SU-DHL-6 (cell line): ENCODE data around the gene NEBL.

Experiments
- H2AFZ ChIP-seq: fragments of 200-600 bp; sonication (generic); 2 replicates; pipeline ENCODE4 v1.6.1; 2014; ENCODE audit warnings: low read depth, mild to moderate bottlenecking, moderate library complexity, mixed read lengths, antibody characterized with exemption, low read length; ENCODE audit not compliant: severe bottlenecking
- H3F3A ChIP-seq: fragments of 200-600 bp; shearing (Covaris generic); 2 replicates; pipeline ENCODE4 v1.6.0; 2016; ENCODE audit warnings: antibody characterized with exemption, mild to moderate bottlenecking; ENCODE audit not compliant: insufficient read depth
- H3K27ac ChIP-seq: fragments of 200-600 bp; sonication (generic); 2 replicates; pipeline ENCODE4 v1.5.1; 2016; ENCODE audit warnings: low read depth, mild to moderate bottlenecking, low read length, moderate library complexity, mixed read lengths
- H3K27me3 ChIP-seq: fragments of 200-600 bp; sonication (generic), shearing (Covaris generic); 2 replicates; pipeline ENCODE4 v1.6.0; 2014; ENCODE audit warnings: mild to moderate bottlenecking, low read length
- H3K36me3 ChIP-seq: fragments of 200-600 bp; sonication (generic); 2 replicates; pipeline ENCODE4 v1.6.1; 2014; ENCODE audit warnings: mild to moderate bottlenecking, low read length, mixed read lengths
- H3K4me2 ChIP-seq: fragments of 300-600, 200-600 bp; shearing (Covaris generic), sonication (generic); 2 replicates; pipeline ENCODE4 v1.6.0; 2014; ENCODE audit warnings: low read length, low read depth, mild to moderate bottlenecking; ENCODE audit not compliant: poor library complexity, severe bottlenecking
- H3K4me3 ChIP-seq: fragments of 200-600 bp; sonication (generic); 2 replicates; pipeline ENCODE4 v1.5.1; 2014; ENCODE audit warnings: antibody characterized with exemption, low read length, mild to moderate bottlenecking, mixed read lengths; ENCODE audit not compliant: insufficient read depth, poor library complexity, severe bottlenecking
- H3K79me2 ChIP-seq: fragments of 200-600 bp; sonication (generic); 2 replicates; pipeline ENCODE4 v1.6.1; 2014; ENCODE audit warnings: mild to moderate bottlenecking, low read length, moderate library complexity; ENCODE audit not compliant: insufficient read depth
- H3K9ac ChIP-seq: fragments of 200-600 bp; sonication (generic); 2 replicates; pipeline ENCODE4 v1.7.0; 2014; ENCODE audit warnings: mild to moderate bottlenecking, low read length
- H3K9me2 ChIP-seq: fragments of 200-600 bp; sonication (generic); replicated peaks from 2 replicates; pipeline ENCODE4 v1.6.1; 2014; ENCODE audit warnings: low read length; ENCODE audit not compliant: insufficient read depth
- H3K9me3 ChIP-seq: fragments of 200-600 bp; sonication (generic); 2 replicates; pipeline ENCODE4 v1.6.1; 2014; ENCODE audit warnings: low read length, mixed read lengths; ENCODE audit not compliant: insufficient read depth
- H4K20me1 ChIP-seq: fragments of 200-600 bp; sonication (generic); 2 replicates; pipeline ENCODE4 v1.6.1; 2014; ENCODE audit warnings: low read depth, mild to moderate bottlenecking, antibody characterized with exemption, low read length, moderate library complexity, mixed read lengths
- EZH2phosphoT487 ChIP-seq: fragments of 200-600 bp; sonication (generic), shearing (Covaris generic); conservative IDR thresholded peaks from 2 replicates; pipeline ENCODE4 v1.6.1; 2018; ENCODE audit warnings: mild to moderate bottlenecking, antibody characterized with exemption, low read length, moderate library complexity, mixed read lengths
- TF ChIP-seq, protein P1 (sequence below): fragments of 200-600 bp; sonication (generic); IDR thresholded peaks from one replicate; pipeline ENCODE4 v1.5.1; 2017; ENCODE audit warnings: antibody characterized with exemption, mild to moderate bottlenecking, low read length, moderate library complexity; ENCODE audit not compliant: insufficient read depth, poor library complexity, severe bottlenecking

The NEBL gene

GRCh38 chr10:20769481-20769880, 127.6 kb downstream of the NEBL start:
- H3K9me2 ChIP-seq = no peaks in the 10 kb centered on the region
- no peaks in the 10 kb centered on the region for H3K36me3 ChIP-seq
- no peak overlapping the region for H3K4me3 ChIP-seq
- TF ChIP-seq, protein P1, sequence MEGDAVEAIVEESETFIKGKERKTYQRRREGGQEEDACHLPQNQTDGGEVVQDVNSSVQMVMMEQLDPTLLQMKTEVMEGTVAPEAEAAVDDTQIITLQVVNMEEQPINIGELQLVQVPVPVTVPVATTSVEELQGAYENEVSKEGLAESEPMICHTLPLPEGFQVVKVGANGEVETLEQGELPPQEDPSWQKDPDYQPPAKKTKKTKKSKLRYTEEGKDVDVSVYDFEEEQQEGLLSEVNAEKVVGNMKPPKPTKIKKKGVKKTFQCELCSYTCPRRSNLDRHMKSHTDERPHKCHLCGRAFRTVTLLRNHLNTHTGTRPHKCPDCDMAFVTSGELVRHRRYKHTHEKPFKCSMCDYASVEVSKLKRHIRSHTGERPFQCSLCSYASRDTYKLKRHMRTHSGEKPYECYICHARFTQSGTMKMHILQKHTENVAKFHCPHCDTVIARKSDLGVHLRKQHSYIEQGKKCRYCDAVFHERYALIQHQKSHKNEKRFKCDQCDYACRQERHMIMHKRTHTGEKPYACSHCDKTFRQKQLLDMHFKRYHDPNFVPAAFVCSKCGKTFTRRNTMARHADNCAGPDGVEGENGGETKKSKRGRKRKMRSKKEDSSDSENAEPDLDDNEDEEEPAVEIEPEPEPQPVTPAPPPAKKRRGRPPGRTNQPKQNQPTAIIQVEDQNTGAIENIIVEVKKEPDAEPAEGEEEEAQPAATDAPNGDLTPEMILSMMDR = no peak
- no peak for TF ChIP-seq EZH2phosphoT487
- H3K4me2 ChIP-seq = no peak overlapping the region
- H3K9ac ChIP-seq = no peak overlapping the region
- H3K27ac ChIP-seq = no peak overlapping the region
- no peak overlapping the region for H2AFZ ChIP-seq
- H3K79me2 ChIP-seq = no peaks in the 10 kb centered on the region
- H3K27me3 ChIP-seq = no peaks in the 10 kb centered on the region
- no peaks in the 10 kb centered on the region for H3K9me3 ChIP-seq
- H4K20me1 ChIP-seq = no peaks in the 10 kb centered on the region
- H3F3A ChIP-seq = no peaks in the 10 kb centered on the region

DNA sequence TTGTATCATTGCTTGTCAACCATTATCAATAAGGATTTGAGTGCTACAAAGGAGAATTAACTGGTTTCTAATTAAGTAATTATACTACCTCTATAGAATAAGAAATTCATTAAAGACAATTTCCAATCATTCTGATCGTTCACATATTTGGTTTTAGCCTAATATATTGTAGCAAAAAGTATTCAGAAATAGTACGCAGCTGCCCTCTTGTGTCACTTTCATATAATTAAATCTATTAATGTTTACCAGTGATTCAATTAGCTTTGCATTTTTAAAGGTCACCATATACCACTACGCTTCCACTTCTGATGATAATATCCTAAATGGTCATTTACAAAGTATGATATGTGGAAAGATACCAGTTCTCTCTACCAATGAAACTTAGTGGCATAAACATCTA, 128.3 kb downstream of the NEBL start:
- Histone ChIP-seq H3K9me2 (no peaks in the 10 kb centered on the region), H3K36me3 (no peaks in the 10 kb centered on the region), H3K79me2 (no peaks in the 10 kb centered on the region), H2AFZ (no peak overlapping the region), H3K27me3 (no peaks in the 10 kb centered on the region), H3K9ac (no peak overlapping the region), H3K9me3 (no peaks in the 10 kb centered on the region), H4K20me1 (no peaks in the 10 kb centered on the region), H3K4me2 (no peak overlapping the region), H3K27ac (no peak overlapping the region), H3F3A (no peaks in the 10 kb centered on the region), H3K4me3 (no peak overlapping the region)
- TF ChIP-seq EZH2phosphoT487 = no peak
- TF ChIP-seq, protein P1 = no peak

DNA sequence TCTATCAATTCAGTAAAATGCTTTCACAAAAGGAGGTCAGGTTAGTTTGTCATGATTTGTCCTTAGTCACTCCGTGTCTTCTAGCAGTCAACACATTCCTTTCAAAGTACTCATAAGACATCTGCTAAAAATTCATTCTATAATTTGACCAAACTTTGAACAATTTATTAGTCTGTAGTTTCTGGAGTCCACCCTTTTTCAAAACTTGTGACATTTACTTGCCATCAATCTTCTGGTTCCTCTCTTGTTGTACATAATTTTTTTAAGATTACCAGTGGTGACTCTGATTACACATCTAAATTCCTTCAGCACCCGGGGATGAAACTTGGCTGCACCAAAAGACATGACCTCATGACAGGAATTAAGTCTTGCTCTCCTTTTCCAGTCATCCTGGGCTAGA, 130.1 kb downstream of the NEBL start:
- Histone ChIP-seq H3K9ac (no peak overlapping the region), H3K4me2 (no peak overlapping the region), H3K9me3 (no peaks in the 10 kb centered on the region), H3K79me2 (no peaks in the 10 kb centered on the region), H3K9me2 (no peaks in the 10 kb centered on the region), H3K4me3 (no peak overlapping the region), H3K36me3 (no peaks in the 10 kb centered on the region), H2AFZ (no peak overlapping the region), H3K27me3 (no peaks in the 10 kb centered on the region), H4K20me1 (no peaks in the 10 kb centered on the region), H3K27ac (no peak overlapping the region), H3F3A (no peaks in the 10 kb centered on the region)
- no peak for TF ChIP-seq EZH2phosphoT487
- TF ChIP-seq, protein P1 = no peak
